Globus pallidus (tissue), 1 donor: ENCODE results near the gene TBC1D12.
A peak's percentile ranks its signal among the peaks of the same experiment; 100 is the strongest.
"Not testable (repeated sequence)": the region's sequence is repeated elsewhere in the genome, so short reads cannot be mapped to it uniquely, and the experiment has no call there.

Experiments used
- DNase-seq: peaks from one replicate; pipeline ENCODE4 v3.0.0-alpha.2; 2015; ENCODE audit warnings: low spot score

TBC1D12 gene

GRCh38 chr10:94402204-94402842 lies at the start of gene TBC1D12:
TBC1D12 (plus strand) TSS chr10:94402541; CDS start chr10:94402614, 73 bp downstream.
- DNase-seq, result peak; percentile 95

GRCh38 chr10:94353336-94353735 lies 49.0 kb upstream of the TBC1D12 start:
- no peak for DNase-seq

GRCh38 chr10:94355841-94356240 lies 46.5 kb upstream of the TBC1D12 start:
- no peak for DNase-seq

- no peak for DNase-seq
These were observed 45.1 kb upstream of the TBC1D12 start for GRCh38 chr10:94357193-94357592.

- no peak for DNase-seq
These were observed 43.9 kb upstream of the TBC1D12 start for GRCh38 chr10:94358480-94358879.

GRCh38 chr10:94361171-94361794 lies 41.1 kb upstream of the TBC1D12 start:
- DNase-seq, result no peak

- DNase-seq, result peak; percentile 93
These were observed 39.7 kb upstream of the TBC1D12 start, which contains the start of gene NOC3L for GRCh38 chr10:94362360-94363250. NOC3L (minus strand) TSS chr10:94362939; CDS start chr10:94362838, 101 bp downstream.

GRCh38 chr10:94363251-94363565 lies 39.1 kb upstream of the TBC1D12 start:
- no peak for DNase-seq

GRCh38 chr10:94364482-94364881 lies 37.9 kb upstream of the TBC1D12 start:
- no peak for DNase-seq

- no peak for DNase-seq
These were observed 36.0 kb upstream of the TBC1D12 start for GRCh38 chr10:94366382-94366781.

- peak; percentile 84 for DNase-seq
These were observed 31.8 kb upstream of the TBC1D12 start for GRCh38 chr10:94370501-94370900.

- DNase-seq, result no peak
These were observed 27.0 kb upstream of the TBC1D12 start for GRCh38 chr10:94375374-94375773.

- no peak for DNase-seq
These were observed 25.5 kb upstream of the TBC1D12 start for GRCh38 chr10:94376865-94377264.

- no peak for DNase-seq
These were observed 18.8 kb upstream of the TBC1D12 start for GRCh38 chr10:94383530-94383929.

- DNase-seq, result not testable (repeated sequence)
These were observed 16.6 kb upstream of the TBC1D12 start for GRCh38 chr10:94385733-94386132.

GRCh38 chr10:94392117-94392516 lies 10.2 kb upstream of the TBC1D12 start:
- DNase-seq, result not testable (repeated sequence)

- DNase-seq, result no peak
These were observed 4.6 kb upstream of the TBC1D12 start for GRCh38 chr10:94397549-94398370.

GRCh38 chr10:94398762-94399161 lies 3.6 kb upstream of the TBC1D12 start:
- no peak for DNase-seq

GRCh38 chr10:94402843-94403379 lies 570 bp downstream of the TBC1D12 start:
- DNase-seq, result no peak

GRCh38 chr10:94403380-94404213 lies 1.3 kb downstream of the TBC1D12 start:
- DNase-seq, result peak; percentile 62

- DNase-seq, result no peak
These were observed 3.1 kb downstream of the TBC1D12 start for GRCh38 chr10:94405406-94405805.
